GM13976 (cell line): ENCODE data around the gene OLFML3.

Experiments used
- DNase-seq: peaks from one replicate; pipeline ENCODE4 v3.0.0; 2012; ENCODE audit warnings: low spot score
- in situ Hi-C: fragments of 300-500 bp; cut with MboI; formaldehyde crosslinking; loops from one replicate; pipeline ENCODE4 v1.12.0; 2022; ENCODE audit warnings: low sequenced_read_pairs, mixed read lengths, inconsistent platforms; ENCODE audit not compliant: unreplicated experiment
- TF ChIP-seq, protein P1 (sequence below): IDR thresholded peaks from 2 replicates; pipeline ENCODE4 v1.5.1; 2012; ENCODE audit warnings: borderline replicate concordance, mild to moderate bottlenecking; ENCODE audit not compliant: insufficient read depth; ENCODE audit errors: extremely low read depth, missing control alignments, control extremely low read depth

The OLFML3 gene

DNA sequence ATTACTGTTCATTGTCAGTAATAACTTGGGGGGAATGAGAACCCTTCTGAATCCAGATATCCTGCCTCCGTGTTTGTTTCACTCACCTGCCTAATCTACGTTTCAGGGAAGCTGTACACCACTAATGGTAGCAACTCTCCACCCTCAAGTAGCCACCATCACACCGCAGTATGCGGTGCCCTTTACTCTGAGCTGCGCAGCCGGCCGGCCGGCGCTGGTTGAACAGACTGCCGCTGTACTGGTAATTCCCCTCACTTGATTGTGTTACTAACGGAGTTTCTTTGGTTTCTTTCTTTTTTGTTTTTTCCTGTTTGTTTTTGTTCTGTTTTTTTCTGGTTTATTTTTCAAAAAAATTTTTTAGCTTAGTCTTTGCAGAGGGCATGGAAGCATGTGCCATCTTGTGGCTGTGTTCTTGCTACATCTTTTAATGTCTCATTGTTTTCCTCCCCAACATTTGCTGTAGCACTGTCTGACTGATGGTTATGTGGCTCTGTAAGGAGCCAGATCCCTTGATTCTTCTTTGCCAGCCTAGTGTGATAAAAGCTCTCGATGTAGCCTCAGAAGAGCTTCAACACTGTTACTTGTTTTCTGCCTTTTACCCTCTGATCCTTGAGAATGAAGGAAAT is 15.9 kb upstream of the OLFML3 start:
- in situ Hi-C loops, result no loop called here
- no peak for DNase-seq

DNA sequence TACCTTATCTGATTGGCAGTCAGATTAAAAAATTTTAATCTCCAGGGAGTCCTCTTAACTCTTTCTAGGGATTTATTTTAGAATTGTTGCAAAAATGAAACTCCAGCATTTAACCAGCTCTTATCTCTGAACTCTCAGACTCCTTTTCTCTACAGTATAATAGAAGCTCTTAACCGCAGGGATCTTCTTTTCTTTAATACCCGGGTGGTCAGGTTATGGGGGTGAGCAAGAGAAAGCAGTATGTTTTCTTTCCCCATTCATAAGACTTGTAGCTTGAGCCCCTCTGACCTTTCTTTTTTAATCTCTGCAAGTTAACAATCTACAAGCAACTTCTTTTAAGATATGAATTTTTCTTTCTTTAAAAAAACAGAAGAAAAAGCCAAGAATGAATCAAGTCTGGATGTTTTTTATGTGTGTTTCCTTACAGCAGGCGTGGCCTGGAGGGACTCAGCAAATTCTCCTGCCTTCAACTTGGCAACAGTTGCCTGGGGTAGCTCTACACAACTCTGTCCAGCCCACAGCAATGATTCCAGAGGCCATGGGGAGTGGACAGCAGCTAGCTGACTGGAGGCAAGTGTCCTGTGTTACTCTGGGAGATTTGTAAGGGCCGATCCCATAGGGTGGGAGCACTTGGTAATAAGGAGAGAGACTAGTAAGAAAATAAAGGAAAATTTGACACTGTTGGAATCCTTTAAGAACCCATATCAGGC is 13.4 kb upstream of the OLFML3 start:
- in situ Hi-C loops, result no loop called here
- DNase-seq, result no peak
- TF ChIP-seq, protein P1, sequence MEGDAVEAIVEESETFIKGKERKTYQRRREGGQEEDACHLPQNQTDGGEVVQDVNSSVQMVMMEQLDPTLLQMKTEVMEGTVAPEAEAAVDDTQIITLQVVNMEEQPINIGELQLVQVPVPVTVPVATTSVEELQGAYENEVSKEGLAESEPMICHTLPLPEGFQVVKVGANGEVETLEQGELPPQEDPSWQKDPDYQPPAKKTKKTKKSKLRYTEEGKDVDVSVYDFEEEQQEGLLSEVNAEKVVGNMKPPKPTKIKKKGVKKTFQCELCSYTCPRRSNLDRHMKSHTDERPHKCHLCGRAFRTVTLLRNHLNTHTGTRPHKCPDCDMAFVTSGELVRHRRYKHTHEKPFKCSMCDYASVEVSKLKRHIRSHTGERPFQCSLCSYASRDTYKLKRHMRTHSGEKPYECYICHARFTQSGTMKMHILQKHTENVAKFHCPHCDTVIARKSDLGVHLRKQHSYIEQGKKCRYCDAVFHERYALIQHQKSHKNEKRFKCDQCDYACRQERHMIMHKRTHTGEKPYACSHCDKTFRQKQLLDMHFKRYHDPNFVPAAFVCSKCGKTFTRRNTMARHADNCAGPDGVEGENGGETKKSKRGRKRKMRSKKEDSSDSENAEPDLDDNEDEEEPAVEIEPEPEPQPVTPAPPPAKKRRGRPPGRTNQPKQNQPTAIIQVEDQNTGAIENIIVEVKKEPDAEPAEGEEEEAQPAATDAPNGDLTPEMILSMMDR, result no peak

More for the DNA sequence above, 15.9 kb upstream of the OLFML3 start:
- TF ChIP-seq, protein P1, result no peak

DNA sequence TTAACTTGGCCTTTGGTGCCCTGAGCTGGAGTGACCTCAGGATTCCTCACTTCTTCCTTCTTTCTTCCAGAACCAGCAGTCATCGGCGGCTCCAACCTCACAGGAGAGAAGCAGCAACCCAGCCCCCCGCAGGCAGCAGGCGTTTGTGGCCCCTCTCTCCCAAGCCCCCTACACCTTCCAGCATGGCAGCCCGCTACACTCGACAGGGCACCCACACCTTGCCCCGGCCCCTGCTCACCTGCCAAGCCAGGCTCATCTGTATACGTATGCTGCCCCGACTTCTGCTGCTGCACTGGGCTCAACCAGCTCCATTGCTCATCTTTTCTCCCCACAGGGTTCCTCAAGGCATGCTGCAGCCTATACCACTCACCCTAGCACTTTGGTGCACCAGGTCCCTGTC is 6.3 kb upstream of the OLFML3 start:
- TF ChIP-seq, protein P1, result no peak

DNA sequence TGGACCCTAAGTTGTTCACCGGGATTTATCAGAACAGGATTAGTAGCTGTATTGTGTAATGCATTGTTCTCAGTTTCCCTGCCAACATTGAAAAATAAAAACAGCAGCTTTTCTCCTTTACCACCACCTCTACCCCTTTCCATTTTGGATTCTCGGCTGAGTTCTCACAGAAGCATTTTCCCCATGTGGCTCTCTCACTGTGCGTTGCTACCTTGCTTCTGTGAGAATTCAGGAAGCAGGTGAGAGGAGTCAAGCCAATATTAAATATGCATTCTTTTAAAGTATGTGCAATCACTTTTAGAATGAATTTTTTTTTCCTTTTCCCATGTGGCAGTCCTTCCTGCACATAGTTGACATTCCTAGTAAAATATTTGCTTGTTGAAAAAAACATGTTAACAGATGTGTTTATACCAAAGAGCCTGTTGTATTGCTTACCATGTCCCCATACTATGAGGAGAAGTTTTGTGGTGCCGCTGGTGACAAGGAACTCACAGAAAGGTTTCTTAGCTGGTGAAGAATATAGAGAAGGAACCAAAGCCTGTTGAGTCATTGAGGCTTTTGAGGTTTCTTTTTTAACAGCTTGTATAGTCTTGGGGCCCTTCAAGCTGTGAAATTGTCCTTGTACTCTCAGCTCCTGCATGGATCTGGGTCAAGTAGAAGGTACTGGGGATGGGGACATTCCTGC is 3.9 kb upstream of the OLFML3 start:
- TF ChIP-seq, protein P1, result no peak
- in situ Hi-C loops, result no loop called here
- DNase-seq, result no peak

More for the DNA sequence above, 6.3 kb upstream of the OLFML3 start:
- in situ Hi-C loops, result no loop called here
- no peak for DNase-seq

DNA sequence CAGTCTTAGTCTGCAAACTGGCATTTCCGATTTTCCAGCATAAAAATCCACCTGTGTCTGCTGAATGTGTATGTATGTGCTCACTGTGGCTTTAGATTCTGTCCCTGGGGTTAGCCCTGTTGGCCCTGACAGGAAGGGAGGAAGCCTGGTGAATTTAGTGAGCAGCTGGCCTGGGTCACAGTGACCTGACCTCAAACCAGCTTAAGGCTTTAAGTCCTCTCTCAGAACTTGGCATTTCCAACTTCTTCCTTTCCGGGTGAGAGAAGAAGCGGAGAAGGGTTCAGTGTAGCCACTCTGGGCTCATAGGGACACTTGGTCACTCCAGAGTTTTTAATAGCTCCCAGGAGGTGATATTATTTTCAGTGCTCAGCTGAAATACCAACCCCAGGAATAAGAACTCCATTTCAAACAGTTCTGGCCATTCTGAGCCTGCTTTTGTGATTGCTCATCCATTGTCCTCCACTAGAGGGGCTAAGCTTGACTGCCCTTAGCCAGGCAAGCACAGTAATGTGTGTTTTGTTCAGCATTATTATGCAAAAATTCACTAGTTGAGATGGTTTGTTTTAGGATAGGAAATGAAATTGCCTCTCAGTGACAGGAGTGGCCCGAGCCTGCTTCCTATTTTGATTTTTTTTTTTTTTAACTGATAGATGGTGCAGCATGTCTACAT is 2.5 kb upstream of the OLFML3 start:
- no peak for DNase-seq
- TF ChIP-seq, protein P1, result no peak
- in situ Hi-C loops, result no loop called here

DNA sequence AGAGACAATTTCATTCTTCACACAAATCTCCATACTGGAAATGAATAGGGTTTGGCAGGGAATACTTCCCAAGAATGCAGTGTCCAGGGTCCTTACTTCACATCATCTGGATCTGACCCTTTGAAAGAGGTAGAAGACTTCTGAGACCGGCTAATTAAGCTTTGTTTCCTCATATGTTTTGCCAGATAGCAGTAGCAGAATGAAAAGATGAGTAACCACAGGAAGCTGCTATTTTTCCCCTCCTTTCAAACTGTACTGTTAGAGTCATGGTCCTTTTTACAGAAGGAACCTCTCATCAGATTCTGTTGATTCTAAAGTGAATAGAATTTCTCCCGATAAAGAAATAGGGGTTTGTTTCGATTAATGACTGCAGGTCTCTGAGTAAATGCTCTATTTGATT is 1.4 kb upstream of the OLFML3 start:
- in situ Hi-C loops, result no loop called here
- DNase-seq, result no peak
- TF ChIP-seq, protein P1, result no peak
